LNCaP clone FGC (cell line): Measurements from ENCODE around the gene TMCO4.

ENCODE experiments used
- DNase-seq: peaks from one replicate; pipeline ENCODE4 v3.0.0-alpha.2; 2011; ENCODE audit warnings: low read depth
- H3K4me3 ChIP-seq: 2 replicates; pipeline ENCODE4 v1.5.1; 2011; ENCODE audit warnings: mild to moderate bottlenecking, low read depth, low read length, control low read depth
- TF ChIP-seq, protein P1 (sequence below): IDR thresholded peaks from 2 replicates; pipeline ENCODE4 v1.5.1; 2012; ENCODE audit warnings: mild to moderate bottlenecking; ENCODE audit not compliant: control insufficient read depth, insufficient read depth; ENCODE audit errors: extremely low read depth

Gene TMCO4

GRCh38 chr1:19696820-19697219 is 102.9 kb downstream of the TMCO4 start:
- TF ChIP-seq, protein P1, sequence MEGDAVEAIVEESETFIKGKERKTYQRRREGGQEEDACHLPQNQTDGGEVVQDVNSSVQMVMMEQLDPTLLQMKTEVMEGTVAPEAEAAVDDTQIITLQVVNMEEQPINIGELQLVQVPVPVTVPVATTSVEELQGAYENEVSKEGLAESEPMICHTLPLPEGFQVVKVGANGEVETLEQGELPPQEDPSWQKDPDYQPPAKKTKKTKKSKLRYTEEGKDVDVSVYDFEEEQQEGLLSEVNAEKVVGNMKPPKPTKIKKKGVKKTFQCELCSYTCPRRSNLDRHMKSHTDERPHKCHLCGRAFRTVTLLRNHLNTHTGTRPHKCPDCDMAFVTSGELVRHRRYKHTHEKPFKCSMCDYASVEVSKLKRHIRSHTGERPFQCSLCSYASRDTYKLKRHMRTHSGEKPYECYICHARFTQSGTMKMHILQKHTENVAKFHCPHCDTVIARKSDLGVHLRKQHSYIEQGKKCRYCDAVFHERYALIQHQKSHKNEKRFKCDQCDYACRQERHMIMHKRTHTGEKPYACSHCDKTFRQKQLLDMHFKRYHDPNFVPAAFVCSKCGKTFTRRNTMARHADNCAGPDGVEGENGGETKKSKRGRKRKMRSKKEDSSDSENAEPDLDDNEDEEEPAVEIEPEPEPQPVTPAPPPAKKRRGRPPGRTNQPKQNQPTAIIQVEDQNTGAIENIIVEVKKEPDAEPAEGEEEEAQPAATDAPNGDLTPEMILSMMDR = no peak
- no peak for DNase-seq
- H3K4me3 ChIP-seq = no peak overlapping the region

DNA sequence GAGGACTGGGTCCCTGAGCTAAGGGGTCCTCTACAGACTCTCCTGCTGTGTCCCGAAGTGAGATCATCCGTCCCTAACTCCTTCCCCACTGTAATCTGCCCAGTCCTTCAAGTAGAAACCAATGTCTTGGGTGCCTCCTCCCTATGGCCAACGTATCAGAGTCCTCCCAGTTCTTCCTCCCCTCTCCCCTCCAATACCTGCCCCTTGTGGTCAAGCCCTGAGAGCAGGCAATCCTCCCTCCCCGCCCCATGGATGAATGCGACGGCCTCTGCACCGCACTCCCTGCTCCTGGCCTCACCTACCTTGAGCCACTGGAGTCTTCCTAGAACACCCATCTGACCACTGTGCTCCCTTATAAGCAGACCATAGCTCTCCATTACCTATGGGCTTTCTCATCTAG is 103.9 kb downstream of the TMCO4 start:
- DNase-seq = no peak
- no peak overlapping the region for H3K4me3 ChIP-seq
- TF ChIP-seq, protein P1 = no peak

DNA sequence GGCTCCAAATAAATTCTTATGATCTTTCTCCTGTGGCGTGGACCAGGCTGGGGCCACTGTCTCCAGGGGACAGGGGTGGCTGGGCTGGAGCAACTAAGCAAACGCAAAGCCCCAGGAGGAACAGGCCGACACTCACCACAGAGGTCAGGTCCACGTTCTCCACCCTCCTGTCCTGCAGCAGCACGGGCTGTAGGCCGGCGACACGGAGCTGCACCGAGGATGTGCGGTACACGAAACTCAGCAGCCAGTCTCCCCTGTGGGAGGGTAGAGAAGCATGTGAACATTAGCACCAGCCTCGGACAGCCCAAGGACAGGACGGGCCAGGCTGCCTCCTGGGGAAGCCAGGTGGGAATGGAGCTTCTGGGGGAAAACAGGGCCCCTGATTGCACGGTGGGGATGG is 105.4 kb downstream of the TMCO4 start:
- TF ChIP-seq, protein P1 = no peak
- no peak overlapping the region for H3K4me3 ChIP-seq
- DNase-seq = no peak

- DNase-seq = no peak
- TF ChIP-seq, protein P1 = no peak
- no peak overlapping the region for H3K4me3 ChIP-seq
These were observed 109.4 kb downstream of the TMCO4 start for GRCh38 chr1:19690342-19690741.

DNA sequence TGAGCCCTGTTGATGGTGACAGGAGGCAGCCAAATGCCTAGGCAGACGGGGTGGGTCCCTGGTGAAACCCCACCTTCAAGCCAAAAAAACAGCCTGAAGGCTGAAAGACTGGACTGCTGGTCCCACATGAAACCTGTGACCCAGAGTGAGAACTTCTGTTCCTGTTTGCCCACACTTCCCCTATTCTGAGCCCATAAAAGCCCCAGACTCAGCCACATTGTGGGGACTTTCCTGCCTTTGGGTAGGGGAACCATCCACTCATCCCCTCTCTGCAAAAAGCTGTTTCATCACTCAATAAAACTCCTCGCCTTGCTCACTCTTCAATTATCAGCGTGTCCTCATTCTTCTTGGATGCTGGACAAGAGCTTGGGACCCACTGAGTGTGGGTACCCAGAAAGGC is 109.9 kb downstream of the TMCO4 start:
- no peak for DNase-seq
- TF ChIP-seq, protein P1 = no peak
- no peak overlapping the region for H3K4me3 ChIP-seq

GRCh38 chr1:19689085-19689757 is 110.5 kb downstream of the TMCO4 start:
- no peak overlapping the region for H3K4me3 ChIP-seq
- no peak for DNase-seq
- TF ChIP-seq, protein P1 = no peak
